Sigmoid colon (tissue), 7 donors: ENCODE results near the gene SNCAIP. TPM values are rescaled to one million over a fixed set of nuclear protein-coding genes. Genes with fewer than 3 reads are reported as not detected.
"Not testable (repeated sequence)": the region's sequence is repeated elsewhere in the genome, so short reads cannot be mapped to it uniquely, and the experiment has no call there.

Source experiments
- DNase-seq: peaks from one replicate; pipeline ENCODE4 v3.0.0-alpha.2; 2019
- H3K27ac ChIP-seq, 4 donors: fragments of 200-600 bp; sonication (generic); one replicate each; pipeline ENCODE4 v1.5.1; 2016 to 2019; ENCODE audit warnings: mild to moderate bottlenecking in 1 of 4
- H3K27me3 ChIP-seq, 3 donors: fragments of 200-600 bp; sonication (generic); one replicate each; pipeline ENCODE4 v1.5.1; 2019; ENCODE audit warnings: mild to moderate bottlenecking in 1 of 3
- H3K36me3 ChIP-seq, 4 donors: fragments of 200-600 bp; sonication (generic); one replicate each; pipeline ENCODE4 v1.5.1; 2016 to 2019
- H3K4me1 ChIP-seq, 4 donors: fragments of 200-600 bp; sonication (generic); one replicate each; pipeline ENCODE4 v1.5.1; 2017 to 2019
- H3K4me3 ChIP-seq, 4 donors: fragments of 200-600 bp; sonication (generic); one replicate each; pipeline ENCODE4 v1.5.1; 2017 to 2019; ENCODE audit warnings: mild to moderate bottlenecking in 2 of 4, moderate library complexity in 1 of 4
- H3K9me3 ChIP-seq, 4 donors: fragments of 200-600 bp in 3 of 4; sonication (generic) in 3 of 4; one replicate each; pipeline versions ENCODE4 v1.5.1 to v1.6.1; 2013 to 2019
- EP300 ChIP-seq, 4 donors: sonication (generic); formaldehyde crosslinking; IDR thresholded peaks; one replicate each; pipeline ENCODE4 v1.6.1; 2017; ENCODE audit warnings: antibody characterized with exemption in 4 of 4
- POLR2A ChIP-seq, 2 donors: fragments of 450-650 bp; IDR thresholded peaks; one replicate each; pipeline ENCODE4 v1.6.1; 2016; ENCODE audit warnings: antibody characterized with exemption in 2 of 2, mild to moderate bottlenecking in 2 of 2, moderate library complexity in 2 of 2
- POLR2AphosphoS5 ChIP-seq, 4 donors: sonication (generic); formaldehyde crosslinking; IDR thresholded peaks; one replicate each; pipeline ENCODE4 v1.6.1; 2017; ENCODE audit warnings: antibody characterized with exemption in 4 of 4
- whole genome bisulfite sequencing, 2 donors: extraction: QIAGEN DNeasy Blood & Tissue Kit; methylation state at CpG; one replicate each; pipeline ENCODE4 v1.1.7; 2013; 5-methylcytosine and 5-hydroxymethylcytosine counted together
- intact Hi-C: fragments of 100-400 bp; cut with DNase I; formaldehyde crosslinking; loops from one replicate; pipeline ENCODE4 v1.15.1; 2023
- polyA plus RNA-seq, 3 donors: library from polyadenylated mRNA; stranded (reverse); fragments of 200-250 nt; gene quantifications; one replicate each; pipeline ENCODE4 v1.2.3, GENCODE V29; 2013
- total RNA-seq, 4 donors: library from RNA; depleted of rRNA; stranded (reverse); fragments of >200 nt; gene quantifications; one replicate each; pipeline ENCODE4 v1.1.0, GENCODE V29; 2016
- TF ChIP-seq, protein P1 (sequence below), 4 experiments: fragments of 450-650 bp in 3 of 4; fragments of 200-600 bp in 1 of 4; IDR thresholded peaks; one replicate each; pipeline ENCODE4 v1.5.1; 2016 to 2019; ENCODE audit warnings: antibody characterized with exemption in 4 of 4, mild to moderate bottlenecking in 3 of 4, moderate library complexity in 2 of 4
- donor health status: healthy with polysubstance abuse.
- donor health status: Bipolar disorder and iron deficiency.
- donor health status: healthy.

The SNCAIP gene
- total and polyA plus RNA-seq, 7 donors, result 1.2 to 4.3 (median 3.2) TPM; not detected in 1

DNA sequence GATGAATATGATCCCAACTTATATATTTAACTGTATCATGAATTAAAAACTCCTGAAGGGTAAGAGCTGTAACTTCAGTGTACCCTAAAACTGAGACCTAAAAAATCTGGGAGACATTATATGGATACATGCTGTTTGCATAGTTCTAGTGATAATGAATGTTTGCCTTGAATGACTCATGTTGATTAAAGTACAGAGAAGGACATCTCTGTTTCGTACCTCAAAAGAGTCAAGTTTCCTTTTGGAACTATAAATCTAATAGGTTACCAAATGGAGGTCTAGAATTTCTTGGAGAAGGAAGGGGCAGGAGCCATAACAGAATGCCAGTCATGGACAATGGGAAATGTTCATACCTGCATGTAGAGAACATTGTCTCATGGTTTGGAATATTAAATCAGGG, 168.1 kb downstream of the SNCAIP start:
- Histone ChIP-seq H3K4me1 (peaks cover 0 to 10% (median 0%) of the 10 kb centered on the region in 4 donors), H3K4me3 (no peak overlapping the region), H3K27me3 (no peaks in the 10 kb centered on the region), H3K9me3 (no peaks in the 10 kb centered on the region), H3K27ac (no peak overlapping the region), H3K36me3 (no peaks in the 10 kb centered on the region)
- WGBS, 2 donors, result 12 to 70% methylated on average over 1 of the region's 1 CpG
- intact Hi-C loops, result no loop called here
- DNase-seq, result no peak
- no peak for TF ChIP-seq POLR2A (IDR thresholded peaks at IDR 0.05)
- TF ChIP-seq, protein P1, sequence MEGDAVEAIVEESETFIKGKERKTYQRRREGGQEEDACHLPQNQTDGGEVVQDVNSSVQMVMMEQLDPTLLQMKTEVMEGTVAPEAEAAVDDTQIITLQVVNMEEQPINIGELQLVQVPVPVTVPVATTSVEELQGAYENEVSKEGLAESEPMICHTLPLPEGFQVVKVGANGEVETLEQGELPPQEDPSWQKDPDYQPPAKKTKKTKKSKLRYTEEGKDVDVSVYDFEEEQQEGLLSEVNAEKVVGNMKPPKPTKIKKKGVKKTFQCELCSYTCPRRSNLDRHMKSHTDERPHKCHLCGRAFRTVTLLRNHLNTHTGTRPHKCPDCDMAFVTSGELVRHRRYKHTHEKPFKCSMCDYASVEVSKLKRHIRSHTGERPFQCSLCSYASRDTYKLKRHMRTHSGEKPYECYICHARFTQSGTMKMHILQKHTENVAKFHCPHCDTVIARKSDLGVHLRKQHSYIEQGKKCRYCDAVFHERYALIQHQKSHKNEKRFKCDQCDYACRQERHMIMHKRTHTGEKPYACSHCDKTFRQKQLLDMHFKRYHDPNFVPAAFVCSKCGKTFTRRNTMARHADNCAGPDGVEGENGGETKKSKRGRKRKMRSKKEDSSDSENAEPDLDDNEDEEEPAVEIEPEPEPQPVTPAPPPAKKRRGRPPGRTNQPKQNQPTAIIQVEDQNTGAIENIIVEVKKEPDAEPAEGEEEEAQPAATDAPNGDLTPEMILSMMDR (IDR thresholded peaks at IDR 0.05), result no peak
- no peak for TF ChIP-seq EP300 (IDR thresholded peaks at IDR 0.05)
- TF ChIP-seq POLR2AphosphoS5 (IDR thresholded peaks at IDR 0.05), result no peak

DNA sequence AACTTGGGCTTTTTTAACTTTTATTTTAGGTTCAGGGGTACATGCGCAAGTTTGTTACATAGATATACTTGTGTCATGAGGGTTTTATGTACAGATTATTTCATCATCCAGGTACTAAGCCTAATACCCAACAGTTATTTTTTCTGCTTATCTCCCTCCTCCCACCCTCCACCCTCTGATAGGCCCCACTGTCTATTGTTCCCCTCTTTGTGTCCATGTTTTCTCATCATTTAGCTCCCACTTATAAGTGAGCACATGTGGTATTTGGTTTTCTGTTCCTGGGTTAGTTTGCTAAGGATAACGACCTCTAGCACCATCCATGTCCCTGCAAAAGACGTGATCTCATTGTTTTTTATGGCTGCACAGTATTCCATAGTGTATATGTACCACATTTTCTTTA, 172.1 kb downstream of the SNCAIP start:
- intact Hi-C loops, result no loop called here
- Histone ChIP-seq H3K36me3 (no peaks in the 10 kb centered on the region), H3K4me3 (no peak overlapping the region), H3K4me1 (peaks cover 0 to 5% (median 0%) of the 10 kb centered on the region in 4 donors), H3K27ac (no peak overlapping the region), H3K9me3 (no peaks in the 10 kb centered on the region), H3K27me3 (no peaks in the 10 kb centered on the region)
- TF ChIP-seq POLR2AphosphoS5 (IDR thresholded peaks at IDR 0.05), result no peak
- DNase-seq, result no peak
- WGBS, 2 donors, result 75 to 92% methylated on average over 3 of the region's 3 CpGs

DNA sequence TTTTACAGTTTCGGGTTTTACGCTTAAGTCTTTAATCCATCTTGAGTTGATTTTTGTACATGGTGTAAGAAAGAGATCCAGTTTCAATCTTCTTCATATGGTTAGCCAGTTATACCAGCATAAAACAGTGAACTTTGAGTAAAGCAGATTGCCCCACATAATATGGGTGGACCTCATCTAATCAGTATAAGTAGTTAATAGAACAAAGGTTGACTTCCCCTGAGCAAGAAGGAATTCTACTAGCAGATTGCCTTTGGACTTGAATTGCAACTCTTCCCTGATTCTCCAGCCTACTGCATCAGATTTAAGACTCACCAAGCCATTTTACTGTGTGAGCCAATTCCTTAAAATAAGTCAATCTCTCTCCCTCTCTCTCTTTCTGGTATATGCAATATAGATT, 173.2 kb downstream of the SNCAIP start:
- intact Hi-C loops, result no loop called here
- H3K27me3 ChIP-seq, result no peaks in the 10 kb centered on the region
- DNase-seq, result no peak
- no peaks in the 10 kb centered on the region for H3K9me3 ChIP-seq
- H3K36me3 ChIP-seq, result no peaks in the 10 kb centered on the region
- TF ChIP-seq POLR2A (IDR thresholded peaks at IDR 0.05) (no peak), POLR2AphosphoS5 (IDR thresholded peaks at IDR 0.05) (no peak)
- no peaks in the 10 kb centered on the region for H3K4me1 ChIP-seq
- no peak overlapping the region for H3K4me3 ChIP-seq
- 94 to 96% methylated on average over 2 of the region's 2 CpGs for WGBS, 2 donors
- H3K27ac ChIP-seq, result no peak overlapping the region

DNA sequence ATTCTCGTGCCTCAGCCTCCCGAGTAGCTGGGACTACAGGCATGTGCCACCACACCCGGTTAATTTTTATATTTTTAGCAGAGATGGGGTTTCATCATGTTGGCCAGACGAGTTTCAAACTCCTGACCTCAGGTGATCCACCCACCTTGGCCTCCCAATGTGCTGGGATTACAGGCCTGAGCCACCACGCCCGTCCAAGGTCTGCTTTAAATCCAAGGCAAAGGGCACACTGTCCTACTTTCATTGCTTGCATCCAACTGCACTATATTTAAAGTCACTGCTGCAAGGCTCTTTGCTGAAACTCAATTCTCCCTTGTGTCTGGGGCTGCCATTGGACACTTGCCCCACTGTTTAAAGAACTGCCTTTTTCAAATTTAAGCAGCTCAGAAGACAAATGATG, 174.6 kb downstream of the SNCAIP start:
- intact Hi-C loops, H3K9me3 ChIP-seq, H3K4me3 ChIP-seq, H3K27me3 ChIP-seq, H3K36me3 ChIP-seq, H3K27ac ChIP-seq, H3K4me1 ChIP-seq, DNase-seq: not testable (repeated sequence)
- 55 to 90% methylated on average over 6 of the region's 6 CpGs for WGBS, 2 donors

DNA sequence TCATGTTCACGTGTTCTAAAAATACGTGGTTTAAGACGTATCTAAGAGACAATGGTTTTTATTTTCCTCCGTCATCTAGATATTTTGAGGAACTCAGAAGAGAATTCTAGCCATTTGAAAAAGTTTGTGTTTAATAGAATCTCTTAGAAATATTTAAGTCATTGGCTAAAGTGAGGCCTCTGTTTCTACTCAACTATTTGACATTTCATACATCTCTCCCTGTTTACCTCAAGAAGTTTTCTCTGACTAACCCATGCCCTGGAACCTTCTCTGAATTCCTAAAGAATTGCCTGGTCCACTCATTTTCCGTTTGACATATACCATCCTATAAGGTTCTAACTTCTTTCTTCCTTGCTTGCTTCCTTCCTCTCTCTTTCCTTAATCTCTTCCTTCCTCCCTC, 178.7 kb downstream of the SNCAIP start:
- TF ChIP-seq POLR2A (IDR thresholded peaks at IDR 0.05) (no peak), EP300 (IDR thresholded peaks at IDR 0.05) (no peak), POLR2AphosphoS5 (IDR thresholded peaks at IDR 0.05) (no peak)
- TF ChIP-seq, protein P1 (IDR thresholded peaks at IDR 0.05), result no peak
- WGBS, 2 donors, result 78 to 92% methylated on average over 5 of the region's 5 CpGs

DNA sequence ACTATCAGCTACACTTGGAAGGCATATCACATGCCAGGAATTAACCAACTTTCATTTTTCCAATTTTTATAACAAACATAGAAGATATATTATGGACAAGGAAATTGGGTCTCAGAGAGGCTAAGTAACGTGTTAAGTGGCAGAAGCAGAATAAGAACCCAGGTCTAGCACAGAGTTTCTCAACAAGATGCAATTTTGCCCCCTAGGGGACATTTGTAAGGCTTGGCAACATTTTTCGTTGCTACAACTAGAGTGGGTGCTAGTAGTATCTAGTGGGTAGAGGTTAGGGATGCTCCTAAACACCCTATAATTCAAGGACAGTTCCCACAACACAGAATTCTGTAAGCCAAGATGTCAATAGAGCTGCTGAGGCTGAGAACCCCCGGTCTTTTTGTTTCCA, 180.6 kb downstream of the SNCAIP start:
- no peaks in the 10 kb centered on the region for H3K27me3 ChIP-seq
- H3K4me3 ChIP-seq, result no peak overlapping the region
- WGBS, 2 donors, result 30 to 63% methylated on average over 3 of the region's 3 CpGs
- H3K4me1 ChIP-seq, result no peaks in the 10 kb centered on the region
- intact Hi-C loops, result loop anchor here (10.0 kb wide), 1 partner anchor 298 kb away; no protein-coding TSS in a partner anchor
- H3K9me3 ChIP-seq, result no peaks in the 10 kb centered on the region
- DNase-seq, result no peak
- H3K27ac ChIP-seq, result no peak overlapping the region
- TF ChIP-seq, protein P1 (IDR thresholded peaks at IDR 0.05), result no peak
- TF ChIP-seq POLR2A (IDR thresholded peaks at IDR 0.05), result no peak
- TF ChIP-seq POLR2AphosphoS5 (IDR thresholded peaks at IDR 0.05), result no peak
- no peak for TF ChIP-seq EP300 (IDR thresholded peaks at IDR 0.05)
- no peaks in the 10 kb centered on the region for H3K36me3 ChIP-seq

More for the DNA sequence above, 178.7 kb downstream of the SNCAIP start:
- Histone ChIP-seq H3K4me3 (no peak overlapping the region), H3K9me3 (no peaks in the 10 kb centered on the region), H3K27me3 (no peaks in the 10 kb centered on the region), H3K27ac (no peak overlapping the region), H3K36me3 (no peaks in the 10 kb centered on the region), H3K4me1 (no peaks in the 10 kb centered on the region)
- DNase-seq, result no peak
- intact Hi-C loops, result loop anchor here (10.0 kb wide), 1 partner anchor 296 kb away; no protein-coding TSS in a partner anchor
